GM23248 (cell line): ENCODE data around the gene FAM149B1.

ENCODE experiments used
- EZH2 ChIP-seq: fragments of 200-600 bp; sonication (generic); IDR thresholded peaks from 2 replicates; pipeline ENCODE4 v1.6.1; 2018; ENCODE audit warnings: antibody characterized with exemption, mild to moderate bottlenecking; ENCODE audit not compliant: insufficient read depth, poor library complexity, severe bottlenecking
- EZH2phosphoT487 ChIP-seq: fragments of 200-600 bp; sonication (generic); IDR thresholded peaks from 2 replicates; pipeline ENCODE4 v1.6.1; 2018; ENCODE audit warnings: antibody characterized with exemption, moderate library complexity, mild to moderate bottlenecking, low read depth; ENCODE audit not compliant: insufficient read depth

GRCh38 chr10:73206385-73206784 lies 38.5 kb downstream of the FAM149B1 start:
- TF ChIP-seq EZH2 (no peak), EZH2phosphoT487 (no peak)
